ENCODE data around the gene QSOX2. TPM values are rescaled to one million over a fixed set of nuclear protein-coding genes. Genes with fewer than 3 reads are reported as not detected.

The QSOX2 gene
- total and polyA plus RNA-seq, 7 donors, result 0.60 to 10.1 (median 3.5) TPM

- peaks cover 86 to 100% (median 96%) of the 10 kb centered on the region in 3 donors for H3K27me3 ChIP-seq
- H3K36me3 ChIP-seq, result no peaks in the 10 kb centered on the region
- no peak overlapping the region for H3K4me3 ChIP-seq
- DNase-seq, result no peak
- intact Hi-C loops (cut with DNase I), result no loop called here
- TF ChIP-seq EP300 (IDR thresholded peaks at IDR 0.05), result no peak
- TF ChIP-seq CTCF (IDR thresholded peaks at IDR 0.05), result no peak
- no peak for TF ChIP-seq POLR2A (IDR thresholded peaks at IDR 0.05)
- no peak for TF ChIP-seq POLR2AphosphoS5 (IDR thresholded peaks at IDR 0.05)
- H3K4me1 ChIP-seq, result peaks cover 0 to 21% (median 8%) of the 10 kb centered on the region in 4 donors
- no peak overlapping the region for H3K27ac ChIP-seq
- no peaks in the 10 kb centered on the region for H3K9me3 ChIP-seq
- WGBS, 2 donors, result 16 to 23% methylated on average over 71 of the region's 71 CpGs
Measured at GRCh38 chr9:136199391-136200288, 46.0 kb downstream of the QSOX2 start.

- H3K9me3 ChIP-seq, result no peaks in the 10 kb centered on the region
- no peak overlapping the region for H3K27ac ChIP-seq
- WGBS, 2 donors, result 3 to 6% methylated on average over 62 of the region's 62 CpGs
- TF ChIP-seq CTCF (IDR thresholded peaks at IDR 0.05) (no peak), POLR2A (IDR thresholded peaks at IDR 0.05) (no peak), EP300 (IDR thresholded peaks at IDR 0.05) (no peak), POLR2AphosphoS5 (IDR thresholded peaks at IDR 0.05) (no peak)
- H3K27me3 ChIP-seq, result peaks cover 83 to 100% (median 96%) of the 10 kb centered on the region in 3 donors
- DNase-seq, result no peak
- no peaks in the 10 kb centered on the region for H3K36me3 ChIP-seq
- peaks cover 0 to 20% (median 7%) of the 10 kb centered on the region in 4 donors for H3K4me1 ChIP-seq
- intact Hi-C loops (cut with DNase I), result no loop called here
- no peak overlapping the region for H3K4me3 ChIP-seq
Measured at GRCh38 chr9:136198605-136199083, 47.0 kb downstream of the QSOX2 start.

GRCh38 chr9:136197930-136198604 is 47.5 kb downstream of the QSOX2 start:
- H3K9me3 ChIP-seq, result no peaks in the 10 kb centered on the region
- intact Hi-C loops (cut with DNase I), result no loop called here

More at GRCh38 chr9:136197930-136198604, 47.5 kb downstream of the QSOX2 start:
- TF ChIP-seq CTCF (IDR thresholded peaks at IDR 0.05) (no peak), EP300 (IDR thresholded peaks at IDR 0.05) (no peak)
- Histone ChIP-seq H3K4me1 (peaks cover 0 to 25% (median 9%) of the 10 kb centered on the region in 4 donors), H3K27me3 (peaks cover 83 to 100% (median 96%) of the 10 kb centered on the region in 3 donors), H3K27ac (no peak overlapping the region), H3K4me3 (no peak overlapping the region), H3K36me3 (no peaks in the 10 kb centered on the region)
- no peak for DNase-seq
- 14 to 15% methylated on average over 18 of the region's 18 CpGs for WGBS, 2 donors
